GM12878 (cell line): Measurements from ENCODE around the gene ZNF365. TPM values are rescaled to one million over a fixed set of nuclear protein-coding genes. Genes with fewer than 3 reads are reported as not detected.

Experiments used
- ATAC-seq: fragments of 200-7000 bp; cut with Tn5 transposase; 3 replicates; pipeline ENCODE4 v1.9.1; 2020; ENCODE audit warnings: mild to moderate bottlenecking, moderate library complexity
- BruUV-seq: library from RNA; stranded (reverse); fragments of 400-500 nt; replicated peaks from 2 replicates; lab custom pipeline; 2021; lab: Mats Ljungman, UMichigan
- CTCF ChIA-PET: fragments of 300-600 bp; sonication (Branson Sonifier 250); formaldehyde crosslinking; extraction: SDS; loops from one replicate; lab custom pipeline; 2021; ENCODE audit warnings: inconsistent platforms; lab: Yijun Ruan, JAX
- POLR2A ChIA-PET: fragments of 350-600 bp; formaldehyde crosslinking; extraction: SDS; loops from one replicate; lab custom pipeline; 2021; ENCODE audit warnings: inconsistent platforms; lab: Charles Lee
- RAD21 ChIA-PET: fragments of 300-600 bp; sonication (Branson Sonifier 250); formaldehyde crosslinking; loops from one replicate; lab custom pipeline; 2023; ENCODE audit warnings: antibody characterized with exemption; ENCODE audit not compliant: unreplicated experiment; lab: Charles Lee
- SMC1A ChIA-PET: fragments of 300-600 bp; sonication (Branson Sonifier 250); formaldehyde crosslinking; loops from one replicate; lab custom pipeline; 2023; ENCODE audit not compliant: unreplicated experiment, uncharacterized antibody; lab: Charles Lee
- DNase-seq: peaks from one replicate; pipeline ENCODE4 v3.0.0-alpha.2; 2011; ENCODE audit warnings: low read depth, low spot score
- FAIRE-seq: peaks from 3 replicates; lab custom pipeline; 2011; peaks lifted over from hg19 to GRCh38; lab: Jason Lieb, UNC
- H2AFZ ChIP-seq: 2 replicates; pipeline ENCODE4 v1.6.0; 2011; ENCODE audit warnings: low read depth, low read length, control low read depth; ENCODE audit not compliant: control insufficient read depth
- H3K27ac ChIP-seq: 2 replicates; pipeline ENCODE4 v1.5.1; 2011; ENCODE audit warnings: control low read depth; ENCODE audit not compliant: control insufficient read depth, insufficient read depth
- H3K27me3 ChIP-seq, 2 experiments: replicated peaks in 1 of 2; 2 replicates each; pipeline versions ENCODE4 v1.6.0 to v1.6.1; 2011; ENCODE audit warnings: low read length in 1 of 2; ENCODE audit not compliant: control insufficient read depth in 2 of 2, insufficient read depth in 2 of 2
- H3K36me3 ChIP-seq, 2 experiments: 2 replicates each; pipeline ENCODE4 v1.5.1; 2011; ENCODE audit warnings: low read length in 1 of 2; ENCODE audit not compliant: control insufficient read depth in 2 of 2, insufficient read depth in 2 of 2
- H3K4me1 ChIP-seq: 2 replicates; pipeline ENCODE4 v1.6.1; 2011; ENCODE audit warnings: mild to moderate bottlenecking, low read length, moderate library complexity, mixed read lengths; ENCODE audit not compliant: control insufficient read depth, insufficient read depth
- H3K4me2 ChIP-seq: 2 replicates; pipeline ENCODE4 v1.6.0; 2011; ENCODE audit warnings: control low read depth; ENCODE audit not compliant: control insufficient read depth, insufficient read depth
- H3K4me3 ChIP-seq: fragments of 200-600 bp; sonication (generic); 2 replicates; pipeline ENCODE4 v1.5.1; 2016
- H3K79me2 ChIP-seq: 2 replicates; pipeline ENCODE4 v1.6.0; 2011; ENCODE audit warnings: low read length; ENCODE audit not compliant: control insufficient read depth, insufficient read depth
- H3K9ac ChIP-seq: 2 replicates; pipeline ENCODE4 v1.8.0; 2011; ENCODE audit warnings: low read length, control low read depth, mixed read lengths; ENCODE audit not compliant: control insufficient read depth, insufficient read depth
- H3K9me3 ChIP-seq: replicated peaks from 3 replicates; pipeline ENCODE4 v1.5.1; 2011; ENCODE audit warnings: mild to moderate bottlenecking, low read length; ENCODE audit not compliant: control insufficient read depth, insufficient read depth
- H4K20me1 ChIP-seq: 2 replicates; pipeline ENCODE4 v1.6.0; 2011; ENCODE audit not compliant: control insufficient read depth, insufficient read depth
- BHLHE40 ChIP-seq, 2 experiments: fragments of 450-650 bp in 1 of 2; IDR thresholded peaks; 2 replicates each; pipeline ENCODE4 v1.6.1; 2011 to 2017; ENCODE audit warnings: low read depth in 2 of 2, borderline replicate concordance in 1 of 2, improper control_type of control experiment in 1 of 2, low read length in 1 of 2, mild to moderate bottlenecking in 1 of 2
- CBX5 ChIP-seq: sonication (generic); IDR thresholded peaks from 2 replicates; pipeline ENCODE4 v1.6.1; 2016; ENCODE audit warnings: low read depth, moderate library complexity, mild to moderate bottlenecking, inconsistent platforms
- ETV6 ChIP-seq, 2 experiments: fragments of 450-650 bp in 1 of 2; IDR thresholded peaks in 1 of 2; conservative IDR thresholded peaks in 1 of 2; 2 replicates each; pipeline ENCODE4 v1.6.1; 2014; ENCODE audit warnings: antibody characterized with exemption in 1 of 2, borderline replicate concordance in 1 of 2, low read depth in 1 of 2, mild to moderate bottlenecking in 1 of 2, moderate library complexity in 1 of 2
- NR2F1 ChIP-seq: fragments of 450-650 bp; conservative IDR thresholded peaks from 2 replicates; pipeline ENCODE4 v1.6.1; 2017; ENCODE audit warnings: mild to moderate bottlenecking
- RBBP5 ChIP-seq: fragments of 200-600 bp; sonication (generic); conservative IDR thresholded peaks from 2 replicates; pipeline ENCODE4 v1.6.1; 2016
- SMC3 ChIP-seq: IDR thresholded peaks from 2 replicates; pipeline ENCODE4 v1.6.1; 2011; ENCODE audit warnings: low read length, improper control_type of control experiment, borderline replicate concordance
- SPI1 ChIP-seq: IDR thresholded peaks from 2 replicates; pipeline ENCODE4 v1.6.1; 2011; ENCODE audit warnings: low read depth, mild to moderate bottlenecking, low read length, moderate library complexity, borderline replicate concordance; ENCODE audit not compliant: insufficient read depth
- SUZ12 ChIP-seq: fragments of 200-600 bp; sonication (generic); IDR thresholded peaks from one replicate; pipeline ENCODE4 v1.6.1; 2018; ENCODE audit warnings: antibody characterized with exemption, mild to moderate bottlenecking; ENCODE audit not compliant: unreplicated experiment
- TARDBP ChIP-seq: IDR thresholded peaks from 2 replicates; pipeline ENCODE4 v1.6.1; 2016; ENCODE audit warnings: borderline replicate concordance
- TCF7 ChIP-seq: IDR thresholded peaks from 2 replicates; pipeline ENCODE4 v1.6.1; 2014; ENCODE audit warnings: antibody characterized with exemption, borderline replicate concordance
- ZZZ3 ChIP-seq: IDR thresholded peaks from 2 replicates; pipeline ENCODE4 v1.6.1; 2011; ENCODE audit warnings: low read depth; ENCODE audit not compliant: control insufficient read depth, insufficient read length
- WGBS: methylation state at CpG from one replicate; pipeline ENCODE4 v1.1.6; 2016; ENCODE audit warnings: low lambda C conversion rate; ENCODE audit not compliant: insufficient replicate concordance, insufficient coverage; ENCODE audit errors: missing lambda C conversion rate; 5-methylcytosine and 5-hydroxymethylcytosine counted together
- in situ Hi-C: fragments of 300-500 bp; cut with MboI; formaldehyde crosslinking; loops from 9 replicates; pipeline ENCODE4 v1.14.3; 2018; ENCODE audit warnings: mixed read lengths
- intact Hi-C: fragments of 100-400 bp; cut with micrococcal nuclease; formaldehyde crosslinking; loops from one replicate; pipeline ENCODE4 v1.14.2; 2022; ENCODE audit not compliant: unreplicated experiment
- polyA plus RNA-seq, 11 experiments: library from polyadenylated mRNA; depleted of rRNA in 4 of 11; unstranded in 6 of 11; stranded (reverse) in 5 of 11; fragments of >200 nt; fragmentation: Nextera tagmentation in 4 of 11; fragmentation: Illumina TruSeq in 1 of 11; extraction: Ambion mirVana in 4 of 11; extraction: Trizol in 1 of 11; gene quantifications; 1 replicate in 1 of 11; 2 replicates in 10 of 11; pipeline versions ENCODE4 v1.2.1 to v1.2.3, GENCODE V29; 2011 to 2016; ENCODE audit warnings: inconsistent platforms in 2 of 11, missing spikeins in 2 of 11, low read depth in 1 of 11
- total RNA-seq, 4 experiments: library from RNA; depleted of rRNA in 3 of 4; stranded (reverse); fragments of >200 nt in 3 of 4; fragmentation: Illumina TruSeq in 1 of 4; extraction: Trizol in 1 of 4; gene quantifications; 2 replicates each; pipeline versions ENCODE4 v1.2.1 to v1.2.3, GENCODE V29; 2013 to 2021
- TF ChIP-seq, protein P1 (sequence below), 3 experiments: IDR thresholded peaks in 2 of 3; conservative IDR thresholded peaks in 1 of 3; 2 replicates each; pipeline ENCODE4 v1.5.1; 2011; ENCODE audit warnings: low read depth in 3 of 3, low read length in 3 of 3, mild to moderate bottlenecking in 3 of 3, control low read depth in 2 of 3, moderate library complexity in 2 of 3, inconsistent platforms in 1 of 3, mixed read lengths in 1 of 3; ENCODE audit not compliant: control insufficient read depth in 2 of 3, insufficient read depth in 1 of 3; ENCODE audit errors: extremely low read depth in 1 of 3

ZNF365 gene
- total and polyA plus RNA-seq, 10 of the 15 experiments (the other 5 are each of a cell fraction or from before 2014, with no cell fraction given) = 0.08 TPM; not detected in 9

DNA sequence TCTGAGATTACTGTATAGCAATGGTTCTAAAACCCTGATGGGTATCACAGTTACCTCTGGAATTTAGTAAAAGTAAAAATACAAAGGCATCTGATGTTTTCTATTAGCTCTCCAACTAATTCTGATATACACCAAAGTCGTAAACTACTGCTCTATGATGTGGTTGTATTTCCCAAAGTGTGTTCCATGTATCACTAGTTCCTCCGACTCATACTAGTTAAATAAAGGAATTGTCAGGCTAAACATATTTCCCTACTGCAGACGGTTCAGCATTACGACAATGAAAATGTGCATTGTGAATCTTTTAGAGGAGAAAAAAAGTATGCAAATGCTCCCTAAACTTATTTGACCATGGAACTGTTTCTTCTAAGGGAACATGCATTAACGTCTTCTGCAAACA, 38.9 kb downstream of the ZNF365 start:
- no peaks in the 10 kb centered on the region for H3K9me3 ChIP-seq
- intact Hi-C loops = no loop called here
- H3K4me1 ChIP-seq = no peaks in the 10 kb centered on the region
- no peak overlapping the region for H3K4me2 ChIP-seq
- H3K27me3 ChIP-seq = no peaks in the 10 kb centered on the region
- H3K9ac ChIP-seq = no peak overlapping the region
- ATAC-seq = no peak
- no peak for TF ChIP-seq ZZZ3
- TF ChIP-seq TCF7 = no peak
- TF ChIP-seq SMC3 = no peak
- TF ChIP-seq ETV6 (conservative IDR thresholded peaks at IDR 0.05 in 1 of 2, IDR thresholded peaks at IDR 0.05 in 1 of 2; ENCODE audit: borderline replicate concordance in 1 of 2, low read depth in 1 of 2) = no peak
- TF ChIP-seq SUZ12 = no peak
- no peak for TF ChIP-seq RBBP5
- no peak for TF ChIP-seq BHLHE40 (IDR thresholded peaks at IDR 0.05; ENCODE audit: borderline replicate concordance in 1 of 2, low read depth in 2 of 2, low read length in 1 of 2)
- no peak for TF ChIP-seq CBX5
- no peak for TF ChIP-seq TARDBP
- TF ChIP-seq, protein P1, sequence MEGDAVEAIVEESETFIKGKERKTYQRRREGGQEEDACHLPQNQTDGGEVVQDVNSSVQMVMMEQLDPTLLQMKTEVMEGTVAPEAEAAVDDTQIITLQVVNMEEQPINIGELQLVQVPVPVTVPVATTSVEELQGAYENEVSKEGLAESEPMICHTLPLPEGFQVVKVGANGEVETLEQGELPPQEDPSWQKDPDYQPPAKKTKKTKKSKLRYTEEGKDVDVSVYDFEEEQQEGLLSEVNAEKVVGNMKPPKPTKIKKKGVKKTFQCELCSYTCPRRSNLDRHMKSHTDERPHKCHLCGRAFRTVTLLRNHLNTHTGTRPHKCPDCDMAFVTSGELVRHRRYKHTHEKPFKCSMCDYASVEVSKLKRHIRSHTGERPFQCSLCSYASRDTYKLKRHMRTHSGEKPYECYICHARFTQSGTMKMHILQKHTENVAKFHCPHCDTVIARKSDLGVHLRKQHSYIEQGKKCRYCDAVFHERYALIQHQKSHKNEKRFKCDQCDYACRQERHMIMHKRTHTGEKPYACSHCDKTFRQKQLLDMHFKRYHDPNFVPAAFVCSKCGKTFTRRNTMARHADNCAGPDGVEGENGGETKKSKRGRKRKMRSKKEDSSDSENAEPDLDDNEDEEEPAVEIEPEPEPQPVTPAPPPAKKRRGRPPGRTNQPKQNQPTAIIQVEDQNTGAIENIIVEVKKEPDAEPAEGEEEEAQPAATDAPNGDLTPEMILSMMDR (IDR thresholded peaks at IDR 0.05 in 2 of 3, conservative IDR thresholded peaks at IDR 0.05 in 1 of 3; ENCODE audit: control insufficient read depth in 2 of 3, extremely low read depth in 1 of 3, insufficient read depth in 1 of 3, low read depth in 3 of 3, low read length in 3 of 3) = no peak
- TF ChIP-seq NR2F1 = no peak
- TF ChIP-seq SPI1 = no peak
- H4K20me1 ChIP-seq = no peaks in the 10 kb centered on the region
- RAD21 ChIA-PET = no interaction called here
- SMC1A ChIA-PET = no interaction called here
- CTCF ChIA-PET = no interaction called here
- DNase-seq = no peak
- no peak overlapping the region for H3K4me3 ChIP-seq
- H3K36me3 ChIP-seq = no peaks in the 10 kb centered on the region
- no peak overlapping the region for H3K27ac ChIP-seq
- POLR2A ChIA-PET = no interaction called here
- H3K79me2 ChIP-seq = no peaks in the 10 kb centered on the region
- BruUV-seq = no TSS peak
- no peak overlapping the region for H2AFZ ChIP-seq
- WGBS = 34% methylated on average over 5 of the region's 5 CpGs
- no peak for FAIRE-seq
- in situ Hi-C loops = no loop called here
